NCI-H345 treated with DMSO at 0.1 percent for 48 hours (cell line): Measurements from ENCODE around the gene LRRC28.

Source experiments
- DNase-seq: peaks from one replicate; lab custom pipeline; 2025; ENCODE audit not compliant: unreplicated experiment; lab: John Stamatoyannopoulos, UW

Gene LRRC28

DNA sequence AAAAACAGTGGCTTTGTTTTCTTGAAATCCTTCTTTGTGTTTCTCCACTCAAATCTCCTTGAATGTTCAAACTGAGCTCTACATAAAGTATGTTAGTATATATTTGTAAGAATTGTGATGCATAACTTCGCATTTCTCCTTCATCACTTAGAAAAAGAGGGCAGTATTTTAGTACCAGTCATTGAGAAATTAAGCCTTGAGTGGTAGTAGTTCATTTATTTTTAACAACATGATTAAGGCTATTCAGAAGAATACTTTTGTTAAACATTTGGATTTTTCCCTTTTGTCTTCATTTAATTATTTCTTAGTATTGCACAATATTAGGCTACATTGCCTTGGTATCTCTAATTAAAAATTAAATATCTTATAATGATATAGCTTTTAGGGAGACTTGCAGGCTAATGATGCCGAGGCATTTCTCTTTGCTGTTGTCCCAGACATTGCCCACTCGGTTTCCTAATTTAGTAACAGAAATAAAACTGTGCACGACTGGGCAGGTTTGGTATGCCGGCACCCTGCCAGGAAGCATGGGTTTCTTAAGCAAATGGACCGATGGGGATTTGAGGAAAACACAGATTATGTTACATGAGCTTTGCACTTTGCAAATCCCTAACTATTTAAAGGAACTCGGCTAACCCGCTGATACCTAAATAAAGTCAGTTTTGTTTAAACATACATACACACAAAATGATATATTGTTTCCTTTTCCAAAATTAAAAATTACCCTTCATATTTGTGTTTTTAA lies 54.7 kb downstream of the LRRC28 start:
- no peak for DNase-seq

DNA sequence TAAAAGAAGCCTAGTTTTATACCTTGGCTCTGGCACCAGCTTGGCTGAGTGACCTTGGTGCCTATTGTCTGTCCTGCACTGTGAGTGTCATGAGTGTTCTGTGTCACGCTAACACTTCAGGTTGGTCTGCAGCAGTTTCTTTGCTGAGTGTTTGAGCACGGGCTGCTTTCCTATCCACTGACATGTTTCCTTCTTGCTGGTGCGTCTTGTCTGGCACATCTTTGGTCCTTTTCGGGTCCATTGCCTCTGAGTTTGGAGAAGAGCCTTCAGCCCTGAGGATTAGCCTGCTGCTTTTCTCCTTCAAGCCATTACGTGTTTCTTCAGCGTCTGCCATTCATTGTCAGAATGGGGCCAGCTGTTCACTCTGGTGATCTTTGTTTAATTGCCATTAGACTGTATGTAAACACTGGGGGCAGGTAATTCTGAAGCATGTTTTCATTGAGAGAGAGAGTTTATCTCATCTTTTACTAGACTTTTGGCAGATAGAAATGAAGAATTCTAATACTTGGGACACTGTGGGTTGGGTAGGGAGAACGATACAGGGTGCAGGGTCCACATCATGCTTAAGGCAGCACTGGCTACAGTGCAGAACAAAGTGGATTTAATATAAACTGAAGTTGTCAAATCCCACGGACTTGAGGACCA lies 55.5 kb downstream of the LRRC28 start:
- DNase-seq, result no peak

DNA sequence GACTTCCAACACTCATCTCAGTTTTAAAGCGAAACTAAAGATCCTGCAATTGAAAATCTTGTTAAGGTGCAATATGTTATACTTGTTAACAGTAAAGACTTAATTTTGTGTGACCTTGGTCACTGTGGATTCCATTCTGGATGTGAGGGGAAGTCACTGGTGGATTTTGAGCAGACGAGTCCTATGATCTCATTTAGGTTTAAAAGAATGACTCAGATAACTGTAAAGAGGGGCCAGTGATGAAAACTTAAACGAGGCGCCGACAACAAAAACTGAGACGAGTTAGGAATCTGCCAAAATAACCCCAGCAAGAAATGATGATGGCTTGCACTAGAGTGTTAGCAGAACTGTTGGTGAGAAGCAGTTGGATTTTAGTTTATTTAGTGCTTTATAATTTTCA lies 56.5 kb downstream of the LRRC28 start:
- DNase-seq, result no peak

DNA sequence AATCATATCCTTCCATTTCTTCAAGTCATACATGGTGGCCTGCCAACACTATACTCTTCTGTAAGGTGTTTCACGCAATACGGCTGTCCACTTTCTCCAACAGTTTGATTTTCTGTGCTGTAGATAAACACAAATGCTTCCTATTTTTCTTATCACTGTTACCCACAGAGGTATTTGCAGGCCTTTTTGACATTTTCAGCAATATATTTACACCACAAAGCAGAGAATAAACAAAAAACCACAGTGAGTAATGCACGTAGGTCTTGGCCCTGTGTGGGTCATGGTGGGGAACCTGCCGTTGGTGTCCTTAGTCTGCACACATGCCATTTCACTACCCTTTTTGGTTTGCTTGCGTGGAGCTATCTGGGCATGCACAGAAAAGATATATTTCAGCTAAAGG lies 59.5 kb downstream of the LRRC28 start:
- no peak for DNase-seq

DNA sequence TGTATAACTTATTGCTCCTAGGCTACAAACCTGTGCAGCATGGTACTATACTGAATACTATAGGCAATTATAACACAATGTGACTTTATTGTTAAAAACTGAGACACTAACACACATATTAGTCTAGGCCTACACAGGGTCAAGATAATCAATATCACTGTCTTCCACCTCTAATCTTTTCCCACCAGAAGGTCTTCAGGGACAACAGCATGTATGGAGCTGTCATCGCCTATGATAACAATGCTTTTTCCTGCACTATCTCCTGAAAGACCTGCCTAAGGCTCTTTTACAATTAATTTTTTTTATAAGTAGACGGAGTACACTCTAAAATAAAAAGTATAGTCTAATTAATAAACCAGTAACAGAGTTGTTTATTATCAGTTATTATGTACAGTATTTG lies 60.9 kb downstream of the LRRC28 start:
- DNase-seq, result no peak

DNA sequence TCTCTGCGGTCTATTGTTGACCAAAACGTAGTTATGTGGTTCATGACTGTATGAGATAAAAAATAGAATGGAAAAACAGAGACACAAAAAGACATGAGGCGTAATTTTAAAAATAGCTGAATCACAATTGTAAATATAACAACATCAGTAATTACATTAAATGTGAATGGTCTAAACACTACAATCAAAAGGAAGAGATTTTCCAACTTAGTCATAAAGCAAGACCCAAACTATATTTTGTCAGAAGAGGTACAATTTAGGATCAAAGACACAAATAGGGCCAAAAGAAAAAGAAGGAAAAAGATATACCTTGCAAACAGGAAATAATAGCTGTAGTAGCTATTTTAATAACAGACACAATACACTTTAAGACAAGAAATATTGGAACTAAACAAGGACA lies 61.5 kb downstream of the LRRC28 start:
- DNase-seq, result no peak

DNA sequence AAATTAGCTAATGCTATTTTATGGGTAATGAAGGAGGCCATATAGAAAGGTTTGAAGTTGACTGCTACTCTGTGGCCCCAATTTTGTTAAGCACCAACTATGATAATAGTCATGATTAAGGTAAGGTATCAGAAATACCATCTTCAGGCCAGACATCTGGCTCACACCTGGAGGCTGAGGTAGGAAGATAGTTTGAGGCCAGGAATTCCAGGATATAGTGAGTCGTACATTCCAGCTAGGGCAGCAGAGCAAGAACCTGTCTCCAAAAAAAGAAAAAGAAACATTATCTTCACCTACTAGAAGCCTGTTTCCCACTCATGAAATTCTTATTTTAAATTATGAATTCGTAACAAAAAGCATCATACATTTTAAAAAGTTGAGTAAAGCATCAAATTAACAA lies 64.4 kb downstream of the LRRC28 start:
- no peak for DNase-seq

DNA sequence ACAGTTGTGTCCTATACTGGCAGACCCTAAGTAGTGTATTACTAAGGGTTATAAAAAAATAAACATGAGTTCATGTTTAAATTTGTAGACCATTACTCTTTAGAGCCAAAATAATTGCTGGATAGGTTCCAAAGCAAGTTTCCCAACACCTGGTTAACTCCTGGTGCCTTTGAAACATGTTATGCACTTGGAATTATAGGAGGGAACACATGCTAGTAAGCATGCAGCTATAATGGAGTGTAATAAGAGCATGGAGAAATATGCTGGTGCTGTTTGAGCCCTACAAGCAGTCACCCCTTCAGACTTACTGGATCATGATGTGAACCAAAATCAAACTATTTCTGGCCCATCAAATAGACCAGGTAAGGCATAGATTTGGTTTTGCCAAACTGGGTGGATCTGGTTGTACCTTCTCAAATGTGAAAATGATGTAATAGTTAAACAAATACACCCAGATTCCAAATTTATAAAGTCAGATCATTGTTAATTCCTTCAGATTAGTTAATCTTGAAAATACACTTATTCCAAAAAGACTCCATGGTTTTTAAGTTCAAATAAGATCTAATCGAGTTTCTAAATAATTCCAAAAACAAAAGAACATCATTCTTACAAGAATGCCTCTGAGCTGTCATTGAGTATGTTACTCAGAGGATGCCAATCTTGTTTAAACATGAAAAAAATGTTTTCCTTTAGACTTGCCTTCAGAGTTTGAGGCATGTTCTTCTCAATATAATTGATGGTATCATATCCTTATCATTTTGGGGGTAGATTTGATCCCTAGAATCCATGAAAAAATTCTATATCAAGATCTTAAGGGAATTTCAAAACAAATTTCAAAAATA lies 69.3 kb downstream of the LRRC28 start:
- no peak for DNase-seq

DNA sequence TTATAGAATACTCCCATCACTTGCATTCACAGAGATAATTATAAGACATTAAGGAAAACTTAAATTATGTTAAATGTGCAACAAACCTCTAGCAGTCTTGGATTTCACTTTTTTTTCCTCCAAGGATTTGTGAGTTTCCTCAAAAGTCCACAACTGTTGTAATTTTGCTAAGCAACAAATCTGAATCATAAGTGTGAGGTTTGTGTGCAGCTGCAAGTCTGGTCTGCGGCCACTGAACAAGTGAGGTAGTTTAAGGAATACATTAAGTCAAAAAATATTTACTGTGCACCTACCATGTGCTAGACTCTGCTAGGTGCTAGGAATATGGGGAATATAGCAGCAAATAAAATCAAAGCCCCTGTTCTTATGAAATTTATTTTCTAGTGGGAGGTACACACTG lies 70.2 kb downstream of the LRRC28 start:
- DNase-seq, result no peak

DNA sequence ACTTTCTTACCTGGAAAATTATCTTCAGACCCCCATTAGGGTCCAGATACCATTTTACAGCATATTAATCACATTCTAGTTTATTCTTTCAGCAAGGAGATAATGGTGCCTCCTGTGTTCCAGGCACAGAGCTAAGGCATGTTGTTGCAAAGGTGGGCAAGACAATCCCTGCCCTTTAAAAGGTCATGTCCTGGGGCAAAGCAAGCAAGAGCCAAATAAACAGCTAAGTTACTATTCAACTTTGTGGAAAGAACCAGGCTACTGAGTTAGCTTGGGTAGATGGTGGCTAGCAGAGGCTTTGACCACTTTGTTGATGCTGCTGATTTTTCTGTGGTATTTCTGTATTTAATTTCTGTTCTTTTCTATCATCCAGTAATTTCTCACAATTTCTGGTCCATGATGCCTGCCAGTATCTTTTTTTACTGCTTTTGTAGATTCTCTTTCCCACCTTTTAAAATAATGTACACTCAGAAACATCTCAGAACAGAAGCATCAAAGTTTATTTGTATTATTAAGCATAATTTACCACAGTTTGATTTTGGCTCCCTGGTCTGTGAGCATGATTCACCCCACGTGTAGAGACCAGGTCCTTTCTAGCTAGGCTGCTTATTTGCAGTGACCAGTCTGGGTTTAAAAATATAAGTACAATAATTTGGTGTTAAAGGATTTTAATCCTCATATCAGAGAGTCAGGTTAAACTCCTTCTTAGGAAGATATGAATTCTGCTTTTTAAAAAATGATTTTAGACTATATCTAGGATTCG lies 71.5 kb downstream of the LRRC28 start:
- no peak for DNase-seq

DNA sequence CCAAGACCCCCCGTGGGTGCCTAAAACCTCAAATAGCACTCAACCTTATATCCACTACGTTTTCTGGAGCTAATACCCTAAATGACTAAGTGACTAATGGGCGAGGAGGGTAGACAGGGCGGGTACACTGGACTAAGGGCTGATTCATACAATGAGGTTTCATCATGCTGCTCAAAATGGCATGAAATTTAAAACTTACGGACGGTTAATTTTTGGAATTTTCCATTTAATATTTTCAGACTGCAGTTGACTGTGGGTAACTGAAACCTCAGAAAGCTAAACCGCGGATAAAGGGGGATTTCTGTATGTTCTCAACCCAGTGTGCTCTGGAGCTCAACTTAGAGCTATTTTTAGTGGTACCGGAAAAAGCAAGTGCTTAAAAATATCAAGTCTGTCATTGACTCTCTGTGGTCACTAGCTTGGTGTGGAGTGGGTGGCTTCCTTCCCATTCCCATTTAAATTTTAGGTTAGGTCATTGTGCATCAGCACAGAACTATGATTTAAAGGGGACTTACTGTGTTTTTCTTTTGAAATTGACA lies 72.9 kb downstream of the LRRC28 start:
- DNase-seq, result no peak

DNA sequence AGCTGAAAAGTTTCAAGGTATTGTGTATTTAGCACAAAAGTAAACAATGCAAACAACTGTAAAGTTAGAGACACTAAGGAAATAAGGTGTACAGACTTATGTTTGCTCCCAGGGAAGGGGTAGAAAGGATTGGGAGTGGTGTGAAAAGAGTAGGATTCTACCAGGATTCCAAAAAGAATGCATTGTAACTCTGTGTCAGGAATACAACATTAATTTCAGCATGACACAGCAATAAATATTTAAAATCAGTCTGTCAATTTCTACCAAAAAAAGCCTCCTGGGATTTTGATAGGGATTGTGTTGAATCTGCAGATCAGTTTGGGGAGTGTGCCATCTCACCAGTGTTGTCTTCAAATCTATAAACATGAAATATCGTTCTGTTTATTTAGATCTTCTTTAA lies 73.4 kb downstream of the LRRC28 start:
- no peak for DNase-seq

DNA sequence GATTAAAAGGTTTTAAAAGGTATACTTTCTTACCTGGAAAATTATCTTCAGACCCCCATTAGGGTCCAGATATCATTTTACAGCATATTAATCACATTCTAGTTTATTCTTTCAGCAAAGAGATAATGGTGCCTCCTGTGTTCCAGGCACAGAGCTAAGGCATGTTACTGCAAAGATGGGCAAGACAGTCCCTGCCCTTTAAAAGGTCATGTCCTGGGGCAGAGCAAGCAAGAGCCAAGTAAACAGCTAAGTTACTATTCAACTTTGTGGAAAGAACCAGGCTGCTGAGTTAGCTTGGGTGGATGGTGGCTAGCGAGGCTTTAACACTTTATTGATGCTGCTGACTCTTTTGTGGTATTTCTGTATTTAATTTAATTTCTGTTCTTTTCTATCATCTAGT lies 75.0 kb downstream of the LRRC28 start:
- no peak for DNase-seq

DNA sequence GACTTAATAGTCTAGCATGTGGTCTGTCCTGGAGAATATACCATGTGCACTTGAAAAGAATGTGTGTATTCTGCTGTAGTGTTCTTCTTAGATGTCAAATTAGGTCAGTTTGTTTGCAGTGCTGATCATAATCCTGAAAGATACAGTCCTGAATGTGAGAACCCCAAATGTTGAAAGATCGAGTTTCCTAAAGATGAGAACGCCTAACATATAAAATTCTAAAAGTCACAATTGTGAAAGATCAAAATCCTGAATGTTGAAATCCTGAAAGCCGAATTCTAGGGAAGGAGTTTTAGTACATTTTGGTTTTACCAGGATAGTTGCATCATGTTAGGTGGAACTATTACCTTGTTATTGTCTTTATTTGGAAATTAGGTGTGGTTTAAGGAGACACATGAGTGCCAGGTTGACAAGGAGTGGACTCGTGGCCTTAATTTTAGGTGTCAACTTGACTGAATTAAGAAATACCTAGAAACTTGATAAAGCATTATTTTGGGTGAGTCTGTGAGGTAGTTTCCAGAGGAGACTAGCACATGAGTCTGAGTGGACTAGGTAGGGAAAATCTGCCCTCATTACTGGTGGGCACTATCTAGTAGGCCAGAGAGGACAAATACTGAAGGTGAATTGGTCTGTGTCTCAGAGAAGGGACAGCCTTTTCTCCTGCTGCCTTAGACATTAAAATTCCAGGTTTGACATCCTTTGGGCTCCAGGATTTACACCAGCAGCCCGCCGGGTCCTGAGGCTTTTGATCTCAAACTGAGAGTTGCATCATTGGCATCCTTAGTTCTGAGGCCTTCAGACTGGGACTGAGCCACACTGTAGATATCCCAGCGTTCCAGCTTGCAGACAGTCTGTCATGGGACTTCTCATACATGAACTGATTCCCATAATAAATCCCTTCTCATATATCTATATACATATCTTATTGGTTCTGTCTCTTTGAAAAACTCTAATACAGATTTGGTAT lies 77.1 kb downstream of the LRRC28 start:
- DNase-seq, result no peak

DNA sequence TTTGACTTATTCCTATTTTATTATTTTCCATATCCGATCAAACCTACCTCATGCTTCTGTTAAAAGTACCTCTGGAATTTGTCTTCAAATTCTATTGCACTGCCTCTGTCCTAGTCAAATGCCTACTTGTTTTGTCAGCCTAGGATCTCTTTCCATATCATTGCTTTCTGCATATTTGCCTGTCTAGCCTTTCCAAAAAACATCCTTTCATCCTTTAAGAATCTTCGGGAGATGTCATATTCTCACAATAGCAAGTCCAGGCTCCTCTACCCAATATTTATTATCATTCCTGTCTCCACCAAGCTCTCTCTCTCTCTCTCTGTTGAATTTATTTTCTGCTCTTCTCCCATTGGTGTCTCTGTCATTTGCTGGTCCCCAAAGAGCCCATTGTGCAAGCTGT lies 80.1 kb downstream of the LRRC28 start:
- DNase-seq, result no peak

DNA sequence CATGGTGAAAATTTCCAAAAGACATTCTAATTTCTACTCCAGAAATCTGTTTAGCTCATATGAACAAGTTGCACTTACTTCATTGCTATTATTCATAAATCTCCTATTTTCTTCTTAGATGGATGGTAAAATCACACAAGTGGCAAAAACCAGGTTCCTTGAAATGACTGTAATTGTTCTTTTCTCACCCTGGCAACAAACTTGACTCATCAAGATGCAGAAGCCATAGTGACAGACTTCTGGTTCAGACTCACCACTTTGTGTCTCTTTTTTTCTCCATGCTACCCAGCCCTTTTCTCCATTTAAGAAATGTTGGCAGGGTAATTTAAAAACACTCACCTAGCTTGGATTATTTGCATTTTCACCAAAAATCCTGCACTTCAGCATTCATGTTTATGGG lies 82.1 kb downstream of the LRRC28 start:
- DNase-seq, result no peak

DNA sequence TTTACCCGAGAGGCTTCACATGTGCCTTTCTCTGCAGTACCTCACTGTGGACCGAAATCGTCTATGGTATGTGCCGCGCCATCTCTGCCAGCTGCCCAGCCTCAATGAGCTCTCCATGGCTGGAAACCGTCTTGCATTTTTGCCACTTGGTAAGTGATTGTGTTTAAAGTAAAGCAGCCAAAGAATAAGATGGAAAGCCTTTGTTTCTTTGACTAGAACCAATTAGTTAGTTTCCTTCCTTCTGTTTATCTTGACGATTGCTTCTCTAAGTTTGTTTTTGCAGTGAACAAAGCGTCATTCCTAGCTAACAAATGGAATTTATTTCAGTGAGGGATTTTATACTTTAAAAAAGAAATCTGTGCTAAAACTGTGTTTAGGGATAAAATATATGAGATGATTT lies 82.7 kb downstream of the LRRC28 start:
- DNase-seq, result no peak

DNA sequence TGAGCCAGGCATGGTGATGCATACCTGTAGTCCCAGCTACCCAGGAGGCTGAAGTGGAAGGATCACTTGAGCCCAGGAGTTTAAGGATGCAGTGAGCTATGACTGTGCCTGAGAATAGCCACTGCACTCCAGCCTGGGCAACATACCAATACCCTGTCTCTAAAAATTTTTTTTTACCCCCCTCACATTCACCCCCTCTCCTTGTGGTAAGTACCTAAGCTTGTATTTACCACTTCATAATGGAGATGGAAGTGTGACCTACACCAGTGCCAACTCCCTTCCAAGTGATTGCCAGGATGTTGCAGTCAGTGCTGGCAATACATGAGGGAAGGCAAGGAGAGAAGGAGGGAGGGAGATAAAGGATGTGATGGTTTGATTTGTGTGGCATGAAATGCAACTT lies 84.2 kb downstream of the LRRC28 start:
- DNase-seq, result no peak

DNA sequence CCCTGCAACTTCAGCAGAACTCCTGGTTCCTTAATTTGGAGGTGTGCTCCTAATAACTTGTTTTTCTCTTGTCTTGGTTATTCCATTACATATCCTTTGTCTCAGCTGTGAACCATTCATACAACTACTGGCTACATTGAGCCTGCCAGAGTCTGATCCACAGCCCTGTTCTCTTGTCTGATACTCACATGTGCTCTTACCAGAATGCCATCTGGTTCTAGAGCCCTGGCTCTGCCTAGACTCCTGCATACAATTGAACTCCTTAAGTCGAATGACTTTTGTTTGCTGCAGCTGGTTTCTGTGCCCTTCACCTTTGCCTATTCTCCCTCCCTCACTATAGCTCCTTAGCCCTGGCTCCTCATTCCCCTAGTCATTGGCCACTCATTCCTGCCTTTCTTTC lies 85.5 kb downstream of the LRRC28 start:
- DNase-seq, result no peak

DNA sequence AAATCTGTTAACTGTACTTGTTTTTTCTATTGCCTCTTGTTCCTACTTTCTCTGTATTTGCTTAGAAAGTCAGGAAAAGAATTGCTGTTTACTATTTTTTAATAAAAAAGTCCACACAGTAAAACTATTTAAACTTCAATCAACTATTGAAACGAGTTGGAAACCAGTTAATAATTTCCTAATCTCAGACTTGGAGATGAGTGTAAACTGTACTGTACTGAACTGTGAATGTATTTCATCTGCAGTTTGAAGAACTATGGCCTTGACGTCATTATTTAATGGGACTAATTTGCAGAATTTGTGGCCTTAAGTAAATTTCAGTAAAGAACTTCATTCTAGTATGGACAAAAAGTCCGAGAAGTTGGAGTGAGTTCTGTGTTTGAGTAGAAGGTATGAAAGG lies 89.1 kb downstream of the LRRC28 start:
- DNase-seq, result no peak
